Rectal smooth muscle tissue (tissue), 1 donor: Measurements from ENCODE around the gene DNTTIP2.
A peak's percentile ranks its signal among the peaks of the same experiment; 100 is the strongest.

Experiments used
- H3K27ac ChIP-seq: one replicate; pipeline ENCODE4 v1.7.0; 2013; ENCODE audit warnings: low read depth, low read length, inconsistent platforms
- H3K27me3 ChIP-seq: one replicate; pipeline ENCODE4 v1.7.0; 2013; ENCODE audit warnings: low read length; ENCODE audit not compliant: control insufficient read depth, insufficient read depth
- H3K36me3 ChIP-seq: one replicate; pipeline ENCODE4 v1.7.0; 2013; ENCODE audit warnings: low read length; ENCODE audit not compliant: control insufficient read depth, insufficient read depth
- H3K4me1 ChIP-seq: one replicate; pipeline ENCODE4 v1.7.0; 2013; ENCODE audit warnings: low read length; ENCODE audit not compliant: control insufficient read depth, insufficient read depth
- H3K4me3 ChIP-seq: one replicate; pipeline ENCODE4 v1.7.0; 2013; ENCODE audit warnings: low read length
- H3K9ac ChIP-seq: one replicate; pipeline ENCODE4 v1.7.0; 2013; ENCODE audit warnings: low read length

Gene DNTTIP2

GRCh38 chr1:93905051-93905450, 26.0 kb upstream of the DNTTIP2 start:
- H3K36me3 ChIP-seq: peaks cover 2% of the 10 kb centered on the region
- H3K27me3 ChIP-seq: no peaks in the 10 kb centered on the region
- H3K9ac ChIP-seq: no peak overlapping the region
- no peaks in the 10 kb centered on the region for H3K4me1 ChIP-seq
- H3K4me3 ChIP-seq: no peak overlapping the region
- no peak overlapping the region for H3K27ac ChIP-seq

GRCh38 chr1:93904228-93904627, 25.2 kb upstream of the DNTTIP2 start:
- no peaks in the 10 kb centered on the region for H3K4me1 ChIP-seq
- peaks cover 2% of the 10 kb centered on the region for H3K36me3 ChIP-seq
- H3K4me3 ChIP-seq: no peak overlapping the region
- no peaks in the 10 kb centered on the region for H3K27me3 ChIP-seq
- no peak overlapping the region for H3K27ac ChIP-seq
- no peak overlapping the region for H3K9ac ChIP-seq

GRCh38 chr1:93900723-93901504, 21.9 kb upstream of the DNTTIP2 start:
- no peak overlapping the region for H3K9ac ChIP-seq
- no peaks in the 10 kb centered on the region for H3K27me3 ChIP-seq
- no peaks in the 10 kb centered on the region for H3K4me1 ChIP-seq
- peaks cover 2% of the 10 kb centered on the region for H3K36me3 ChIP-seq
- no peak overlapping the region for H3K4me3 ChIP-seq
- H3K27ac ChIP-seq: no peak overlapping the region

- no peak overlapping the region for H3K27ac ChIP-seq
Measured at GRCh38 chr1:93899543-93900207, 20.7 kb upstream of the DNTTIP2 start.

GRCh38 chr1:93888900-93889299, 9.9 kb upstream of the DNTTIP2 start:
- H3K4me1 ChIP-seq: no peaks in the 10 kb centered on the region
- H3K36me3 ChIP-seq: no peaks in the 10 kb centered on the region
- H3K27me3 ChIP-seq: no peaks in the 10 kb centered on the region
- H3K27ac ChIP-seq: no peak overlapping the region
- no peak overlapping the region for H3K4me3 ChIP-seq
- H3K9ac ChIP-seq: no peak overlapping the region

More at GRCh38 chr1:93899543-93900207, 20.7 kb upstream of the DNTTIP2 start:
- H3K4me1 ChIP-seq: no peaks in the 10 kb centered on the region
- H3K9ac ChIP-seq: no peak overlapping the region
- no peak overlapping the region for H3K4me3 ChIP-seq
- peaks cover 2% of the 10 kb centered on the region for H3K36me3 ChIP-seq
- H3K27me3 ChIP-seq: no peaks in the 10 kb centered on the region

GRCh38 chr1:93882269-93882668, 3.3 kb upstream of the DNTTIP2 start:
- Histone ChIP-seq H3K36me3 (no peaks in the 10 kb centered on the region), H3K4me3 (no peak overlapping the region), H3K27me3 (no peaks in the 10 kb centered on the region), H3K4me1 (no peaks in the 10 kb centered on the region), H3K27ac (no peak overlapping the region), H3K9ac (no peak overlapping the region)

- no peaks in the 10 kb centered on the region for H3K27me3 ChIP-seq
- no peak overlapping the region for H3K27ac ChIP-seq
- H3K9ac ChIP-seq: no peak overlapping the region
- peaks cover 2% of the 10 kb centered on the region for H3K4me1 ChIP-seq
- peaks cover 6% of the 10 kb centered on the region for H3K36me3 ChIP-seq
- no peak overlapping the region for H3K4me3 ChIP-seq
Measured at GRCh38 chr1:93880731-93881130, 1.7 kb upstream of the DNTTIP2 start.

GRCh38 chr1:93878501-93878888, 511 bp downstream of the DNTTIP2 start:
- Histone ChIP-seq H3K4me3 (peak overlapping the region; percentile 98), H3K9ac (peak overlapping the region; percentile 95), H3K27ac (peak overlapping the region; percentile 97), H3K4me1 (peaks cover 2% of the 10 kb centered on the region), H3K36me3 (peaks cover 22% of the 10 kb centered on the region), H3K27me3 (no peaks in the 10 kb centered on the region)

GRCh38 chr1:93877529-93877928, 1.5 kb downstream of the DNTTIP2 start:
- Histone ChIP-seq H3K27me3 (no peaks in the 10 kb centered on the region), H3K9ac (no peak overlapping the region), H3K4me1 (peaks cover 2% of the 10 kb centered on the region), H3K27ac (no peak overlapping the region), H3K36me3 (peaks cover 22% of the 10 kb centered on the region), H3K4me3 (no peak overlapping the region)

- Histone ChIP-seq H3K27ac (no peak overlapping the region), H3K27me3 (no peaks in the 10 kb centered on the region), H3K9ac (no peak overlapping the region), H3K4me3 (no peak overlapping the region), H3K4me1 (peaks cover 2% of the 10 kb centered on the region), H3K36me3 (peaks cover 28% of the 10 kb centered on the region)
Measured at GRCh38 chr1:93876244-93876643, 2.8 kb downstream of the DNTTIP2 start.

- H3K36me3 ChIP-seq: peaks cover 38% of the 10 kb centered on the region
- H3K4me1 ChIP-seq: peaks cover 2% of the 10 kb centered on the region
- no peaks in the 10 kb centered on the region for H3K27me3 ChIP-seq
- no peak overlapping the region for H3K27ac ChIP-seq
- H3K9ac ChIP-seq: no peak overlapping the region
- H3K4me3 ChIP-seq: no peak overlapping the region
Measured at GRCh38 chr1:93874025-93874651, 4.9 kb downstream of the DNTTIP2 start.

- Histone ChIP-seq H3K27ac (no peak overlapping the region), H3K27me3 (no peaks in the 10 kb centered on the region), H3K9ac (no peak overlapping the region), H3K36me3 (peaks cover 40% of the 10 kb centered on the region), H3K4me1 (peaks cover 2% of the 10 kb centered on the region), H3K4me3 (no peak overlapping the region)
Measured at GRCh38 chr1:93871366-93871765, 7.6 kb downstream of the DNTTIP2 start.
